ENCODE results near the gene SLC6A7.

DNA sequence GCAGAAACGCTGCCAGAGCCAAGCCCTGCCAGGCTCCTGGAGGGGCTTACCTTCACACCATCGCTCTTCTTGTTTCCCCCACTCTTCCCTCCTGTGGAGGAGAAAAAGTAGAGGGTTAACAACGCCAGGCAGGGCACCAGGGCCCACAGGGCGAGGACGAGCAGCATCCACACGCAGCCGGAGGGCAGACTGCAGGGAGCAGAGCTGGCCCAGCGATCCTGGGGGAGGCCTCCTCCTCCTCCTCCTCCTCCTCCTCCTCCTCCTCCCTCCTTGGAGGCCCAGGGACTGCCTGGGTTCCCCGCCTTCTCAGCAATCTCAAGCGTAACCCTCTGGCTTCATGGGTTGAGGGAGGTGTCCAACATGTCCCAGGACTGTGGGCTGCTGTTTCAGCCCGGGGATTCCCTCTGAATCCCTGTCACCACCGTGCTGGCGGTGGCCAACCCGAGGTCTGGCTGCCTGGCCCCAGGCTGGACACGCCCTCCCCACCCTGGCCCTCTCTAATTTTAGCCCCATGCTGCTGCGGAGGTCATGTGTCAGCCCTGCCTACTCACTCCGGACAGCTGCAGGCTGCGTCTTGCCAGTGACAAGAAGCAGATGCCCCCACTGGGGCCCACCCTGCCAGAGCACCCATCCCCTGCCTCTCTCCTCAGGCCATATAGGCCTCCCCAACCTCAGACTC lies 55.4 kb downstream of the SLC6A7 start:
- TF ChIP-seq, protein P1, sequence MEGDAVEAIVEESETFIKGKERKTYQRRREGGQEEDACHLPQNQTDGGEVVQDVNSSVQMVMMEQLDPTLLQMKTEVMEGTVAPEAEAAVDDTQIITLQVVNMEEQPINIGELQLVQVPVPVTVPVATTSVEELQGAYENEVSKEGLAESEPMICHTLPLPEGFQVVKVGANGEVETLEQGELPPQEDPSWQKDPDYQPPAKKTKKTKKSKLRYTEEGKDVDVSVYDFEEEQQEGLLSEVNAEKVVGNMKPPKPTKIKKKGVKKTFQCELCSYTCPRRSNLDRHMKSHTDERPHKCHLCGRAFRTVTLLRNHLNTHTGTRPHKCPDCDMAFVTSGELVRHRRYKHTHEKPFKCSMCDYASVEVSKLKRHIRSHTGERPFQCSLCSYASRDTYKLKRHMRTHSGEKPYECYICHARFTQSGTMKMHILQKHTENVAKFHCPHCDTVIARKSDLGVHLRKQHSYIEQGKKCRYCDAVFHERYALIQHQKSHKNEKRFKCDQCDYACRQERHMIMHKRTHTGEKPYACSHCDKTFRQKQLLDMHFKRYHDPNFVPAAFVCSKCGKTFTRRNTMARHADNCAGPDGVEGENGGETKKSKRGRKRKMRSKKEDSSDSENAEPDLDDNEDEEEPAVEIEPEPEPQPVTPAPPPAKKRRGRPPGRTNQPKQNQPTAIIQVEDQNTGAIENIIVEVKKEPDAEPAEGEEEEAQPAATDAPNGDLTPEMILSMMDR (IDR thresholded peaks at IDR 0.05; ENCODE audit: low read depth, low read length): no peak
- TF ChIP-seq, protein P2, sequence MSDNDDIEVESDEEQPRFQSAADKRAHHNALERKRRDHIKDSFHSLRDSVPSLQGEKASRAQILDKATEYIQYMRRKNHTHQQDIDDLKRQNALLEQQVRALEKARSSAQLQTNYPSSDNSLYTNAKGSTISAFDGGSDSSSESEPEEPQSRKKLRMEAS (IDR thresholded peaks at IDR 0.05; ENCODE audit: low read depth, low read length): no peak
- TF ChIP-seq POLR2A (IDR thresholded peaks at IDR 0.05; ENCODE audit: extremely low read depth, insufficient read length): no peak
